Activated T-helper 1 cell treated with Interleukin-2 at 50 U/mL for 16 hours (primary cell): Measurements from ENCODE around the gene LRRC15.
A peak's percentile ranks its signal among the peaks of the same experiment; 100 is the strongest.

ENCODE experiments used
- DNase-seq: peaks from one replicate; pipeline ENCODE4 v3.0.0-alpha.2; 2020; ENCODE audit warnings: low read depth

The LRRC15 gene

DNA sequence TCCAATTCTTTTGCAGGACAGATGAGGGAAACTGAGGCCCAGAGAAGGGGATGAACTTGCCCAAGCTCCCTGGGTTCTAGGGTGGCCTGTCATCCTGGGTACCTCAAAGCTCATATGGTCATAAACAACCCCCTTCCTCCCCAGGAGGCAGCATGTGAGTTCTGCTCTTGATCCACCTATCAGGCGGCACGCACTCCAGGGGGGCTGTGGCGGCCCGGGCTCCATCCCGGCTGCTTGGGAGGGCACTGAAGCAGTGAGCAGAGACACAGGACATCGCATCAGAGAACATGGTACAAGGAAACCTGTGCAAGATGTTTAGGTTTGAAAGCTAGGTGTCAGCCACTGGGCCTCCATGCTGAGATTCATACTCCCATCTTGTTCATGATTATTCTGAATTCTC, 52.6 kb downstream of the LRRC15 start:
- DNase-seq: no peak

DNA sequence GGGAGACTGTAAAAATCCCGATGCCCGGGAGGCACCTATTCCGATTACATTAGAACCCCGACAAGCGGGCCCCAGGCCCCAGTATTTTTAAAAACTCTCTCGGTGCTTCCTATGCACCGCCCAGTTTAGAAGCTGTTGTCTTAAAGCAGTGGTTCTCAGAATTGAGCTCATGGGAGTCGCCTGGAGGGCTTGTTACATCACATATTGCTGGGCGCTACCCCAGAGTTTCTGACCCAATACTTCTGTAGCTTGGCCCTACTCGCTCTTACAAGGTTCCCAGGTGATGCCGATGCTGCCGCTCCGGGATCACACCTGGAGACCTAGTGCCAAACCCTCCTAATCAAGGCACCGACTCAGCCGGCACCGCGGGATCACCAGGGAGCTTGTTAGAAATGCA, 53.6 kb downstream of the LRRC15 start:
- DNase-seq: no peak

DNA sequence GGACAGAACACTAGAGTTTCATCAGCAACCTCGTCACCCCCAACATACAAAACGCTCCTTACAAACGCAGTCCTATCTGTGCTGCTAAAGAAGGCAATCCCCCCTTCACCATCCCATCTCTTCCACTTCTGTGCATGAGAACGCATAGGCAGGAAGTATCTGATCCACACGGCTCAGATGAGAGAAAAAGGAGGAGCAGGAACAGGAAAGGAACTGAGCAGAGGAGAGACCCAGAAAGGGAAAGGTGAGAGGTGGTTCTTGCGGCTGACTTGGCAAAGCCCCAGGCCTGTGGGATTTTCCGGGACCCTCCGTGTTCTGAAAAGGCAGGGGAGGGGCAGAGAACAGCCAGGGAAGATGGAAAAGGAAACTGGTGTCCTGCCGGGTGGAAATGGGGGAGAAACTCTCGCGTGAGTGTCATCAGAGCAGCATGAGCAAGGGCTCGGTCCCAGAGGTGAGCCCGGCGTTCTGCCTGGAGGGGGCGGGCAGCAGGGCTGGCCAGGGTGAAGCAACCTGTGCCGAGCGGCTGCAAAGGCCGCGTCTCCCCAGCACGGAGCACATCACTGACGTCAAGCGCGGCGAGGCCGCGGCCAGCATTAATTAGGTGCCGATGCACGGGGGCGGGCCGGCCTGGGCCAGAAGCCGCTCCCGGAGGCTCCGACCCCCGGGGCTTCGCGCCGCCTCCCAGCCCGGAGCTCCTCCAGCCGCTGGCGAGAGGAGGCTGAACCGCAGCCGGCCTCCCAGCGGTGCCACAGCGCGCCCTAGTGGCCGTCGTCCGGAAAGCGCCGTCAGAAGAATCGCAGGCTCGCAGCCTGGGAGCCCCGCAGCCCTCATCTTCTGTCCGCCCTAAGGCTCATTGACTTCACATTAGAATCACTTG, 54.2 kb downstream of the LRRC15 start:
- DNase-seq: peak; percentile 71

DNA sequence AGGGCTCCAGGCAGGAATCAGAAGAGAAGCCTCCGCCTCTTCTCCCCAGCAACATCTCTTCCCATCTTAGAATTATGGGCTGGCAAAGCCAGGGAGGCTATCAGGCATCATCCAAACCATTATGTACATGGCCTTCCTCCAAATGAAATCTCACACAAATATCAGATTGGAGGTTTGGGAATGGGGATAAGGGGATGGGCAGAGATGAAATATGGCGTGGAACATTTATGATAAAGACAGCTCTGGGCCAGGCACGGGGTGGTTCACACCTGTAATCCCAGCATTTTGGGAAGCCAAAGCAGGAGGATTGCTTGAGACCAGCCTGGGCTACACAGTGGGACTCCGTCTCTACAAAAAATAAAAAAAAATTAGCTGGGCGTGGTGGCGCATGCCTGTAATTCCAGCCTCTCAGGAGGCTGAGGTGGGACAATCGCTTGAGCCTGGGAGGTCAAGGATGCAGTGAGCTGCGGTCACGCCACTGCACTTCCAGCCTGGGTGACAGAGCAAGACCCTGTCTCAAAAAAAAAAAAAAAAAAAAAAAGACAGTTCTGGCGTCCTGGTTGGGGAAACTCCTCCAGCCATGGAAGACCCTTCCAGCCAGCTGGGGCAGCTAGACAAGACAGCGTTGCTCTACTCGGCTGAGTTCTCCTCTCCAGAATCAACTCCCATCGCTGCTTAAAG, 55.0 kb downstream of the LRRC15 start:
- DNase-seq: no peak

GRCh38 chr3:194313560-194314387, 55.8 kb downstream of the LRRC15 start:
- DNase-seq: no peak

DNA sequence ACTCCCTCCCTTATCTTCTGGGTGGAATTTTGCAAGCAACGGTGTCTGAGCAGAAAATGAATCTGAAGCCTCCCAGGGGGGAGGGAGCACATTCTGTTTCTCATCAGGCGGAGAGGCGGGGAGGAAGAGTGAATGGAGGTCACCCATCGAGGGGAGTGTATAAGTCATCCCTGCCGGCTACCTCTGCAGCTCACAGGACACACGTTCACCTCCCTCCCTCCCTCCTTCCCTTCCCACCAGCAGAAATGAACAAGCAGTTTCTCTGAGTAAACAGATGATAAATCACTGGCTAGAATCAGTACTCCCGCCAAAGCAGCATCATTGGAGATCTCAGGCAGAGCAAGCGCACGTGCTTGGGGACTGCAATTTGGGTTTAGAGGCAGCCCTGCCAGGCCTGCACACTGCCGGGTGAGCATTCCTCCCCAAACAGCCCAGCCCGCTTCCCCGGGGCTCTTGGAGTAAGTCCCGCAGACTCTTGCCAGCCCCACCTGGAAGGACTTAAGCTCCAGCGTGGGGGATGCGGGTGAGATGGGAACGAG, 56.7 kb downstream of the LRRC15 start:
- DNase-seq: no peak

DNA sequence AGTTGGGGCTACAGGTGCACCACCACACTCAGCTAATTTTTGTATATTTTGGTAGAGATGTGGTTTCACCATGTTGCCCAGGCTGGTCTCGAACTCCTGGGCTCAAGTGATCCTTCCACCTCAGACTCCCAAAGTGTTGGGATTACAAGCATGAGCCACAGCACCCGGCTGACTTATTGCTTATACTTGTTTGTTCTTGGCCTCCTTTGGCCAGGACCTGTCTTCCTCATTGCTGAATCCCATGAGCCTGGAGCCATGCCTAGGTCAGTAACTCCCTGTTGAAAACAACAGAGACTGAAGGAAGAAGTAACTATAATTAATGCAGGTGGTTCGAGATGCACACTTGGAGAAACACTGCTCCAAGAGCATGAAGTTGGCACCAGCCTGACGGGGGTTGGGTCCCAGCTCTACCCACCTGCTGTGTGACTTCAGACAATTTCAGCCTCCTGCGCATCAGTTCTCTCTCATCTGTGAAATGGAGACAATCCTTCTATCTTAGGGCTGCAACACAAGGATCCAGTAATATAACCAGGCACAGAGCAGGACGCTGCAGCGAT, 57.3 kb downstream of the LRRC15 start:
- no peak for DNase-seq

- no peak for DNase-seq
Observed at GRCh38 chr3:194311000-194311399, 58.5 kb downstream of the LRRC15 start.

DNA sequence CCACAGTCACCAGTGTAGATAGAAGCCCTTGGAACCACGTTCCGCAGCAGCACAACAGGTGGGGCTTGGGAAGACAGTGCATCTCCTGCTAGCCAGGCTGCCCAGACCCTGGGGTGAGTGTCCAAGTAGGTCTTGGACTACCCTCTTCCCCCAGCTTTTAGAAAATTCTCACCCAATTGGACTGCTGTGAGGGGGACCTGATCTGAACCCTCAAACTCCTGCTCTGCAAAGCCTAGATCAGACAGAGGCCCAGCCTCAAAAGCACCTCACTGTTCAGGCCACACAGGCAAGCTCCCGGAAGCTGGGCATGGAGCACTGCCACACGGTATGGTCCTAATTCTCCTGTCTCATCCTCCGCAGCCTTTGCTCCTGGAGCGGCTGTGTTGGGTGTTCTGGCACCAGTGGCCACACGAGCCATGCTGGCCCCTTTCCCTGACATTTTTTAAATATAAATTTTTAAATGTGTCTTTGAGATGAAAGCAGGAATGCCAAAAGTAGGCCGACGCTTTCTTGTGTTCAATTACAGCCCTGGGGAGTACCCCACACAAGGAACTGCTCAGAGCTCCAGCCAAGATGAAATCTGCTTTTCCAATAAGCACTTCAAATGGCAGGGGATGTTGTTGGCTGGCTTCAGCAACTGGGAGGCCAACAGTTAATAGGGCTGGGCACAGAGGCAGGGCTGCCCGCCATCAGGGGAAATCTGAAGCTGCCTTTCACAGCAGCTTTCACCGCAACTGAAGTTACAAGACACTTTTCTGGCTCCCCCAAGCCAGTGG, 59.3 kb downstream of the LRRC15 start:
- DNase-seq: no peak

DNA sequence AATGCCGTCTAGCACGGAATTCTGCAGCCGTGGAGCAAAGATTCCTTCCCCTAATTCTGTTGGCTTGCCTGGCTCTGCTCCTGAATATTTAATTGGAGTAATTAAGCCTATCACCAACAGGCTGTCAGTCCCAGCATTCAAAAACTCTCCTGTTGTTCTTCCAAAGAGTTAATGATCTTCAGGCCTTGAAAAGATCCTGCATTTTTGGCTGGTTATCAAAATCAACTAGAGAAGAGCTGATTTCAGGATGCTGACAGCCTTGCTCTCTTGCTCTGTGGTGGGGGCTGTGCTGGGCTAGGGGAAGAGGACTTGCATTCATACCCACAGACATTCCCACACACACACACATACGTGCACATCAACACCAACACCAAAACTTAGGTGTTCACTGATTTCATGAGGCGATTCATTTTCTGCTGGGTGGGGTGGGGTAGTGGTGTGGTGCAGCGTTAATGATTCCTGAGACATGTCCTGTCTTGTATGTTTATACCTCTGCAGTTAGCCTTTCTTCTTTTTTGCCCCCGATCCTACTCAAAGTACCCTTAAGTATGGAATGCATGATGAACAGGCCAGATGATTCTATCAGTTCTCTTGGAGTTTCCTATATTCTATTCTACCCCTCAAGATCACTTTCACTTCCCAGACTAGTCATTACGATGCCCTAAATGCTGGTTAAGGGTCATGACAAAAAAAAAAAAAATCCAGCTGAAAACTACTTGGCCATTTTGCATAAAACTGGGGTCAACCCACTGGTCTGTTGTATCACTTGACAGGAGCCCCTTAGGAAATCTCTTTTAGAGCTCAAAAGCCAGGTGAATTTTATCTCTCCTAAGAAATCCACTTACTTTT, 60.7 kb downstream of the LRRC15 start:
- no peak for DNase-seq

DNA sequence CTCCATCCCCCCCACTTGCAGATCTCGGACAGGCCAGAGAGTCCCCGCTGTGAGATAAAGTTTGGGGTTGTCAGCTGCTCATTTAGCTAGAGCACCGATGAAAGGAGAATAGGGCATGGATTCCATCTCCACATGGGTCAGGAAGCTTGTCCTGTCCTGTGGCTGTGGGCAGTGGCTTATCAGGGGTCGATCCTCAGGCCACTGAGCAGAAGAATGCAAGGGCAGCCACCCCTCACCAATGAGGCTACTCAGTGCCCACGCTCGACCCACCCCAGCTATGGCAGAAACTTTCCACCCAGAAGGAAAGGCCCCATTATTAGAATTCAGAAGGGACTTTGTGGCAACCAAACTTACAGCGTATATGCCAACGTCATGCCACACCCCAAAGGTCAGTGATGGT, 61.7 kb downstream of the LRRC15 start:
- DNase-seq: no peak

DNA sequence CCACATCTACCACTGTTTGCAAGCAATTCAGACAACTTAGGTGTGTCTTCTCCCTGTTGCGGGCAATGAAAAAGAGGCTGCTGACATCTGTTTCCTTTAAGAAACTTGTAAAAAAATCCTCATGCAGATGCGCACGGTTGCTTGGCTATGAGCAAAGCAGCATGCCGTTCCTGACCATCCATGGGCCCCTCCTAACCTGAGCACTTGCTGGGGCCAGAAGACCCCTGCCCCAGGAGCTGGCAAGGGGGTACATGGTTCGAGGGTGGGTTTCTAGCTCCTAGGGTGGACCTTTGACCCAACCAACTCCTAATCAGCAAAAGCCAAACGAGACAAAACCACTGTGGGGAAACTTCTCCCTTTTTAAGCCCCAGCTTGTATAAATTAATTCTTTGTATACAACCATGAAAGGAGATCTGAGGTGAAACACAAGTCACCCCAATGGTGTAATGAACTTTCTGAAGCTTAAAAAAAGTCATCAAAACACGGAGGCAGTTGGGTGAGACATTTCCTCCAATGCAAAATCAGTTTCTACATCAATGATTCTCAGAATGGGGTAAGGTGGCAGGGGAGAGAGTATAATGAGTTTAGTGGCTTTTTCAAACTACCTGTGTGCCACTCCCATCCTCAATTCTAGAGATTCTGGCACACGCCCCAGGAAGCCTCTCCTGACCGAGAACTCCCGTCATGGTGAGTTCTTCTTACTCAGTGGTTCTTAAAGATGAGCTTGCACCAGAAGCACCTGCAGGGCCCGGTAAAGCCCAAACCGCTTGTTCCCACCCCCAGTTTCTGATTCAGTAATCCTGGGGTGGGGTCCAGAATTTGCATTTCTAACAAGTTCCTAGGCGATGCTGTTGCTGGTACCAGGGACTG, 62.5 kb downstream of the LRRC15 start:
- no peak for DNase-seq

DNA sequence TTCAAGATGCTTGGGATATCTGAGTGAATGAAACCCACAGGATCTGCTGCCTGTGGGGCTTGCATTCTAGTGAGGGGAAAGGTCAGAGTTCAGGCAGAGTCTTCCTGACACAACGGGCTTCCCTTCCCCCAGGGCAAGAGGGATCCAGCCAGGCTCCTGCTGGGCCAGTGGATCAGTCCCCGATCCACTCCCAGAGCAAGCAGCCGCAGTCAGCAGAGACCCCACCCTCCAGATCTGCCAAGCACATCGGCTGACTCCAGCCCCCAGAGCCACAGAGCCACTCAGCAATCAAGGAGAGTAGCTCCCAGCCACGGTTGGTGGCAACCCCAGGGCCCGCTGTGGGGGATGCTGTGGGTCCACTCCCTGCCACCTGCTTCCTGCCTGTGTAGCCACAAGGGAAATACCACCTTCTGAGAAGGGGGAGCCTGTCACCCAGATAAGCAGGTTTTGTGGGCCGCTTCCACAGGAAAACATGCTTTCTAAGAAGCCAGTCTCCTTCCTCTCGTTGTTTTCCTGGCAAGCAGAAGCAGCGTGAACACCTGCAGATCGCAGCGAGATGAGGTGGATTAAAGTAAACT, 63.3 kb downstream of the LRRC15 start:
- DNase-seq: peak; percentile 37

DNA sequence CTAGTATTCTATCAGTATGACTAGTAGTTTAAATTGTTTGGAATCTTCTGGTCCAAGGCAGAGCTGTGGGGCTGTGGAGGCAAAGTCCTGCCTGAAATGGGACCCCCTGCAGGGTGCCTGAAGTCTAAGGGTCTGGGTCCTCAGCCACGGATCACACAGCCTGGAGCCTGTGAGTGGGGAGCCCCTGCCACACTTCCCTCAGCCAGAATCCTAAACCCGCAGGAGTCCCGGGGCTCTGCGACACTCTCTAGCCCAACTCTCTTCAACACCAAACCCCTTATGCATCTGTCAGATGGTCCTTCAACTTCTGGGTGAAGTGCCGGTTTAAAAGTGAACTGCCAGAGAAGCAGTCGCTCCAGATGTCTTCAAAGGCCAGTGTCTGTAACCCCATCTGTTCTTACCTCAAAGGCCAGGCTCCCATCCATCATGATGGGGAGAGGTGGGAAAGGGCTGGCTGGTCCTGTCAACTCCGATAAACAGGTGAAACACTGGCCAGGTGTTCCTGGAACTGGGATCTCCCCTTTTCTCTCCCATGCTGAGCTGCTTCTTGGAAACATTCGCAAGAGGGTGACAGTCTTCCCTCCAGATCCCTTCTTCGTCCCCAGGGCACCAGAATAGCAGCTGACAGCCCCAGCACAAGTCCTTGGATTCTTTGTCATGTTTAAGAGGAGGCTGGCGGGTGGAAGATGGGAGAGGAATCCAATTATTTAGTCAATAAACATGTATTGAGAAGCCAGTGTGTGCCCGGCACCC, 64.0 kb downstream of the LRRC15 start:
- DNase-seq: no peak
